Measurements from ENCODE around the gene PFKP.

Gene PFKP

DNA sequence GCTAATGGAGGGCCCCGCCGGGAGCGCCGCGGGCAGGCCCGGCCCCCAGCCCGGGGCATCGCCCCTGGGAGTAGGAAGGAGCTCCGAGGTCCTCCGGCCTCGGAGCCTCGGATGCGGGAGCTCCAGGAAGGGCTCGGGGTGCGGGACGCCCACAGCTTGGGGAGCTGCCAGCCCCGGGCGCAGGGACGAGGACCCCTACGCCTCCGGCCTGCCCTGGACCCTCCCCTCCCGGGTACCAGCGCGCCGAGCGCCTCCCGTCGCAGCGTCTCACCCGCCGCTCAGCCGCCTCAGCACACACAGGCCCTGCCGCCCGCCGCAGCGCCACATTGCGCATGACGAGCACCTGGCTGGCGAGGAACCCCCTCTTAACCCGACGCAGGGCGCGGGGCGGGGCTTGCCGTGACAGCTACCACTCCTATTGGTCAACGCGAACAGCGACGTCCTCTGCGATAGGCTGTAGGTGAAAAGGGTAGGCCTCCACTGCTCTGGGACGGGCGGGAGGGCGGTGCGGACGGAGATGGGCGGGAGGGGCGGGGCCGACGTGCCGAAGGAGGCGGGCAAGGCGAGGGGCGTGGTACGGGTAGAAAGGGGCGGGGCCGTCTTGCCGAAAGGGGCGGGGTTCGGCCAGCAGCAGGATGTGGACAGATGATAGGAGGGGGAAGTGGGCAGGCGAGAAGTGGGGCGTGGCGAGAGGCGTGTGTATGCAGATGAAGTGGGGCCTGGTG is 105.3 kb downstream of the PFKP start, which contains the start of gene PITRM1 (continued):
- TF ChIP-seq KLF9 (tag by site-specific recombination; IDR thresholded peaks at IDR 0.05; ENCODE audit: low read depth): peak; percentile 99
- TF ChIP-seq, protein P1, sequence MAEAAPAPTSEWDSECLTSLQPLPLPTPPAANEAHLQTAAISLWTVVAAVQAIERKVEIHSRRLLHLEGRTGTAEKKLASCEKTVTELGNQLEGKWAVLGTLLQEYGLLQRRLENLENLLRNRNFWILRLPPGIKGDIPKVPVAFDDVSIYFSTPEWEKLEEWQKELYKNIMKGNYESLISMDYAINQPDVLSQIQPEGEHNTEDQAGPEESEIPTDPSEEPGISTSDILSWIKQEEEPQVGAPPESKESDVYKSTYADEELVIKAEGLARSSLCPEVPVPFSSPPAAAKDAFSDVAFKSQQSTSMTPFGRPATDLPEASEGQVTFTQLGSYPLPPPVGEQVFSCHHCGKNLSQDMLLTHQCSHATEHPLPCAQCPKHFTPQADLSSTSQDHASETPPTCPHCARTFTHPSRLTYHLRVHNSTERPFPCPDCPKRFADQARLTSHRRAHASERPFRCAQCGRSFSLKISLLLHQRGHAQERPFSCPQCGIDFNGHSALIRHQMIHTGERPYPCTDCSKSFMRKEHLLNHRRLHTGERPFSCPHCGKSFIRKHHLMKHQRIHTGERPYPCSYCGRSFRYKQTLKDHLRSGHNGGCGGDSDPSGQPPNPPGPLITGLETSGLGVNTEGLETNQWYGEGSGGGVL (tag by site-specific recombination; IDR thresholded peaks at IDR 0.05): no peak
- no peak for TF ChIP-seq ZNF530 (tag by site-specific recombination; IDR thresholded peaks at IDR 0.05; ENCODE audit: low read depth)
- TF ChIP-seq ZSCAN16 (tag by site-specific recombination; IDR thresholded peaks at IDR 0.05): 0 out of 2 replicates have a peak, but pooled peaks have one; percentile 25
- peak; percentile 67 for TF ChIP-seq ZIC2 (tag by site-specific recombination; IDR thresholded peaks at IDR 0.05)
- no peak for TF ChIP-seq TRIM28 (IDR thresholded peaks at IDR 0.05; ENCODE audit: borderline replicate concordance, low read length)
- TF ChIP-seq, protein P2, sequence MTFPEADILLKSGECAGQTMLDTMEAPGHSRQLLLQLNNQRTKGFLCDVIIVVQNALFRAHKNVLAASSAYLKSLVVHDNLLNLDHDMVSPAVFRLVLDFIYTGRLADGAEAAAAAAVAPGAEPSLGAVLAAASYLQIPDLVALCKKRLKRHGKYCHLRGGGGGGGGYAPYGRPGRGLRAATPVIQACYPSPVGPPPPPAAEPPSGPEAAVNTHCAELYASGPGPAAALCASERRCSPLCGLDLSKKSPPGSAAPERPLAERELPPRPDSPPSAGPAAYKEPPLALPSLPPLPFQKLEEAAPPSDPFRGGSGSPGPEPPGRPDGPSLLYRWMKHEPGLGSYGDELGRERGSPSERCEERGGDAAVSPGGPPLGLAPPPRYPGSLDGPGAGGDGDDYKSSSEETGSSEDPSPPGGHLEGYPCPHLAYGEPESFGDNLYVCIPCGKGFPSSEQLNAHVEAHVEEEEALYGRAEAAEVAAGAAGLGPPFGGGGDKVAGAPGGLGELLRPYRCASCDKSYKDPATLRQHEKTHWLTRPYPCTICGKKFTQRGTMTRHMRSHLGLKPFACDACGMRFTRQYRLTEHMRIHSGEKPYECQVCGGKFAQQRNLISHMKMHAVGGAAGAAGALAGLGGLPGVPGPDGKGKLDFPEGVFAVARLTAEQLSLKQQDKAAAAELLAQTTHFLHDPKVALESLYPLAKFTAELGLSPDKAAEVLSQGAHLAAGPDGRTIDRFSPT (tag by site-specific recombination; IDR thresholded peaks at IDR 0.05): peak; percentile 91
- TF ChIP-seq, protein P3, sequence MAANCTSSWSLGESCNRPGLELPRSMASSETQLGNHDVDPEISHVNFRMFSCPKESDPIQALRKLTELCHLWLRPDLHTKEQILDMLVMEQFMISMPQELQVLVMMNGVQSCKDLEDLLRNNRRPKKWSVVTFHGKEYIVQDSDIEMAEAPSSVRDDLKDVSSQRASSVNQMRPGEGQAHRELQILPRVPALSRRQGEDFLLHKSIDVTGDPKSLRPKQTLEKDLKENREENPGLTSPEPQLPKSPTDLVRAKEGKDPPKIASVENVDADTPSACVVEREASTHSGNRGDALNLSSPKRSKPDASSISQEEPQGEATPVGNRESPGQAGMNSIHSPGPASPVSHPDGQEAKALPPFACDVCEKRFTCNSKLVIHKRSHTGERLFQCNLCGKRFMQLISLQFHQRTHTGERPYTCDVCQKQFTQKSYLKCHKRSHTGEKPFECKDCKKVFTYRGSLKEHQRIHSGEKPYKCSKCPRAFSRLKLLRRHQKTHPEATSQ (tag by site-specific recombination; IDR thresholded peaks at IDR 0.05): 0 out of 2 replicates have a peak, but pooled peaks have one; percentile 30
- TF ChIP-seq PRDM6 (tag by site-specific recombination; IDR thresholded peaks at IDR 0.05): no peak
- TF ChIP-seq ZNF223 (tag by site-specific recombination; IDR thresholded peaks at IDR 0.05): no peak
- TF ChIP-seq SP7 (tag by site-specific recombination; IDR thresholded peaks at IDR 0.05): peak; percentile 50; the same call in 1 of the 2 replicates
- TF ChIP-seq KLF10 (tag by site-specific recombination; IDR thresholded peaks at IDR 0.05): peak; percentile 20; the same call in 1 of the 2 replicates
- no peak for TF ChIP-seq SETDB1 (IDR thresholded peaks at IDR 0.05; ENCODE audit: insufficient read length, low read length)
- no peak for TF ChIP-seq ZNF585B (tag by site-specific recombination; IDR thresholded peaks at IDR 0.05)
- peak; percentile 79 for TF ChIP-seq ZNF692 (tag by site-specific recombination; IDR thresholded peaks at IDR 0.05)
- TF ChIP-seq ZBTB17 (tag by site-specific recombination; IDR thresholded peaks at IDR 0.05): peak; percentile 55
- peak; percentile 83 for TF ChIP-seq GLIS2 (tag by site-specific recombination; IDR thresholded peaks at IDR 0.05)
- TF ChIP-seq ZNF311 (tag by site-specific recombination; IDR thresholded peaks at IDR 0.05; ENCODE audit: borderline replicate concordance): no peak
- no peak for TF ChIP-seq ZBTB7A (tag by site-specific recombination; IDR thresholded peaks at IDR 0.05; ENCODE audit: low read depth)
- TF ChIP-seq ZNF626 (tag by site-specific recombination; IDR thresholded peaks at IDR 0.05): no peak
- no peak for TF ChIP-seq ZNF449 (tag by site-specific recombination; IDR thresholded peaks at IDR 0.05)
- TF ChIP-seq, protein P4, sequence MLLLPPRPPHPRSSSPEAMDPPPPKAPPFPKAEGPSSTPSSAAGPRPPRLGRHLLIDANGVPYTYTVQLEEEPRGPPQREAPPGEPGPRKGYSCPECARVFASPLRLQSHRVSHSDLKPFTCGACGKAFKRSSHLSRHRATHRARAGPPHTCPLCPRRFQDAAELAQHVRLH (tag by site-specific recombination; IDR thresholded peaks at IDR 0.05): no peak
- TF ChIP-seq ZNF23 (tag by site-specific recombination; IDR thresholded peaks at IDR 0.05; ENCODE audit: borderline replicate concordance): no peak
- no peak for TF ChIP-seq ZNF423 (tag by site-specific recombination; IDR thresholded peaks at IDR 0.05)
- TF ChIP-seq ELK4 (IDR thresholded peaks at IDR 0.05; ENCODE audit: borderline replicate concordance, low read depth, low read length): no peak
- peak; percentile 53; the same call in 1 of the 2 replicates for TF ChIP-seq YY1 (tag by site-specific recombination; IDR thresholded peaks at IDR 0.05)

Measured in HEK293 (cell line).